ENCODE measurements around the gene ZBTB21. TPM values are rescaled to one million over a fixed set of nuclear protein-coding genes. Genes with fewer than 3 reads are reported as not detected.
"Not testable (repeated sequence)": the region's sequence is repeated elsewhere in the genome, so short reads cannot be mapped to it uniquely, and the experiment has no call there.

The ZBTB21 gene
- total RNA-seq, 1 donor from 2014 or later, result 20.9 TPM

DNA sequence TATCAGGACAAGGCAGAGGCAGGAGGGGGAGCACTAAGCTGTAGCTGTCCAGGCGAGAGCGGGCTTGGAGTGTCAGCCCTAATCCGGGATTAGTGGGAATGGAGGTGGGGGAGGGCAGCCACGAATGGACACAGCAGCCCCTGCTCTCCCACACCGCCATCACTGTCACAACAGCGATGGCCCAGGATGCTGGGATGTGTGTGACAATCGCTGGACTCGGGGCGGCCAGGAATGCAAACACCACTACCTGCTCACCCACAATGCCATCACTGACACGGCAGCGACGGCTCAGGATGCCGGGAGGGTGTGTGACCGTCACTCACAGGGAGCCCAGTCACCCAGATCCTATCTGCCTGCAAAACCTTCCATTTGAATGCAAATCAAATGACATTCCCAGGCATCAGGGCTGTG is 59.2 kb downstream of the ZBTB21 start:
- Mint-ChIP-seq H3K9me3 (ENCODE audit: unreplicated experiment) (no peaks in the 10 kb centered on the region), H3K4me3 (ENCODE audit: unreplicated experiment) (no peak overlapping the region), H3K27me3 (ENCODE audit: unreplicated experiment) (no peaks in the 10 kb centered on the region), H3K27ac (ENCODE audit: unreplicated experiment) (no peak overlapping the region), H3K4me1 (ENCODE audit: unreplicated experiment) (peaks cover 25% of the 10 kb centered on the region), H3K36me3 (ENCODE audit: unreplicated experiment) (no peaks in the 10 kb centered on the region)
- no peak for TF ChIP-seq CTCF (IDR thresholded peaks at IDR 0.05)
- DNase-seq (ENCODE audit: extremely low spot score, unreplicated experiment), result no peak

DNA sequence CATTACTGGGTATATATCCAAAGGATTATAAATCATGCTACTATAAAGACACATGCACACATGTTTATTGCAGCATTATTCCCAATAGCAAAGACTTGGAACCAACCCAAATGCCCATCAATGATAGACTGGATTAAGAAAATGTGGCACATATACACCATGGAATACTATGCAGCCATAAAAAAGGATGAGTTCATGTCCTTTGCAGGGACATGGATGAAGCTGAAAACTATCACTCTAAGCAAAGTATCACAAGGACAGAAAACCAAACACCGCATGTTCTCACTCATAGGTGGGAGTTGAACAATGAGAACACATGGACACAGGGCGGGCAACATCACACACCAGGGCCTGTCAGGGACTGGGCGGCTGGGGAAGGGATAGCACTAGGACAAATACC is 60.5 kb downstream of the ZBTB21 start:
- peaks cover 25% of the 10 kb centered on the region for H3K4me1 Mint-ChIP-seq (ENCODE audit: unreplicated experiment)
- H3K9me3 Mint-ChIP-seq (ENCODE audit: unreplicated experiment); H3K27me3 Mint-ChIP-seq (ENCODE audit: unreplicated experiment); H3K27ac Mint-ChIP-seq (ENCODE audit: unreplicated experiment); H3K36me3 Mint-ChIP-seq (ENCODE audit: unreplicated experiment); DNase-seq (ENCODE audit: extremely low spot score, unreplicated experiment); H3K4me3 Mint-ChIP-seq (ENCODE audit: unreplicated experiment): not testable (repeated sequence)

DNA sequence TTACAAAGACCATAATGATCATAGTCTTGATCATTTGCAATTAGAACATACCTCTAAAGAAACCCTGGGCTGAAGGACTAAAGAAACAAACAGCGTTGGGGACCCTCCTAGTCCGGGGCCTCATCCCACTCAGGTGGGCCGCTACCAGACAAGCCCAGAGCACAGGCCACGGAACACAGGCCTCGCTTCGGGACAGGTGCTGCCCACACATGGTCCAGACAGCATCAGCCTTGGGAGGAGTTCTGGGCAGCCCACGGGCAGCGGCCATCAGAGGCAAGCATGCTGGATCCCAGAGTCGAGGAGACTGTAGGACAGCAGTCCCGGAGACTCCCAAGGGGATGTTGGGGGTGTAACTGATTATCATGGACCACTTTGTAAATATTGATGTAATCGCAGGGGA is 61.3 kb downstream of the ZBTB21 start:
- Mint-ChIP-seq H3K27ac (ENCODE audit: unreplicated experiment) (no peak overlapping the region), H3K36me3 (ENCODE audit: unreplicated experiment) (no peaks in the 10 kb centered on the region), H3K4me3 (ENCODE audit: unreplicated experiment) (no peak overlapping the region), H3K9me3 (ENCODE audit: unreplicated experiment) (peaks cover 7% of the 10 kb centered on the region), H3K27me3 (ENCODE audit: unreplicated experiment) (no peaks in the 10 kb centered on the region), H3K4me1 (ENCODE audit: unreplicated experiment) (peaks cover 25% of the 10 kb centered on the region)
- DNase-seq (ENCODE audit: extremely low spot score, unreplicated experiment), result no peak
- TF ChIP-seq CTCF (IDR thresholded peaks at IDR 0.05), result no peak

- Mint-ChIP-seq H3K36me3 (ENCODE audit: unreplicated experiment) (no peaks in the 10 kb centered on the region), H3K4me3 (ENCODE audit: unreplicated experiment) (no peak overlapping the region), H3K27me3 (ENCODE audit: unreplicated experiment) (no peaks in the 10 kb centered on the region), H3K27ac (ENCODE audit: unreplicated experiment) (no peak overlapping the region), H3K4me1 (ENCODE audit: unreplicated experiment) (peaks cover 25% of the 10 kb centered on the region), H3K9me3 (ENCODE audit: unreplicated experiment) (peaks cover 7% of the 10 kb centered on the region)
- no peak for TF ChIP-seq CTCF (IDR thresholded peaks at IDR 0.05)
- no peak for DNase-seq (ENCODE audit: extremely low spot score, unreplicated experiment)
These were observed 61.9 kb downstream of the ZBTB21 start for GRCh38 chr21:41948078-41948895.

DNA sequence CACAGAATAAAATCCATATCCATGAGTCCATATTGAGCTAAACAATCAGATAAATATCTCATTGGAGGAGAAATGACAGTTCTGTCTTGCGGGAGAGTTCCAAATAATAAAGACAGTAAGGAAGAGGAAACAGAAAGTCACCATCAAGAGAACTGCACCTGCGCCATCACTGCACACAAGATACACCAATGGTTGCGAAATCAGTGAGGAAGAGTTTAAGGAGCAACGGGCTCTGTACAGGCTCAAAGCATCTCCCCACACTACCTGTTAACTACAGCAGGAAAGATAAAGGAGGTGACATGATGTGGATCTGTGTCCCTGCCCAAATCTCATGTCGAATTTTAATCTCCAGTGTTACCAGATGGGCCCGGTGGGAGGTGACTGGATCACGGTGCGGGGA is 64.2 kb downstream of the ZBTB21 start:
- Mint-ChIP-seq H3K4me3 (ENCODE audit: unreplicated experiment) (no peak overlapping the region), H3K36me3 (ENCODE audit: unreplicated experiment) (peaks cover 6% of the 10 kb centered on the region), H3K4me1 (ENCODE audit: unreplicated experiment) (peaks cover 11% of the 10 kb centered on the region), H3K9me3 (ENCODE audit: unreplicated experiment) (peaks cover 7% of the 10 kb centered on the region), H3K27ac (ENCODE audit: unreplicated experiment) (no peak overlapping the region), H3K27me3 (ENCODE audit: unreplicated experiment) (no peaks in the 10 kb centered on the region)
- no peak for DNase-seq (ENCODE audit: extremely low spot score, unreplicated experiment)
- no peak for TF ChIP-seq CTCF (IDR thresholded peaks at IDR 0.05)

Measured in osteocyte (in vitro differentiated cells).